Measurements from ENCODE around the gene TMEM273.

- TF ChIP-seq CTCF (conservative IDR thresholded peaks at IDR 0.05 in 1 of 2, IDR thresholded peaks at IDR 0.05 in 1 of 2; ENCODE audit: extremely low read depth in 1 of 2, insufficient read depth in 1 of 2, low read depth in 1 of 2, low read length in 2 of 2) (no peak), EZH2 (IDR thresholded peaks at IDR 0.05; ENCODE audit: borderline replicate concordance, low read length) (no peak)
These were observed 40.5 kb upstream of the TMEM273 start for GRCh38 chr10:49228677-49229076.

Measured in mammary epithelial cell (primary cell).